ENCODE results near the gene RAPGEF5.

DNA sequence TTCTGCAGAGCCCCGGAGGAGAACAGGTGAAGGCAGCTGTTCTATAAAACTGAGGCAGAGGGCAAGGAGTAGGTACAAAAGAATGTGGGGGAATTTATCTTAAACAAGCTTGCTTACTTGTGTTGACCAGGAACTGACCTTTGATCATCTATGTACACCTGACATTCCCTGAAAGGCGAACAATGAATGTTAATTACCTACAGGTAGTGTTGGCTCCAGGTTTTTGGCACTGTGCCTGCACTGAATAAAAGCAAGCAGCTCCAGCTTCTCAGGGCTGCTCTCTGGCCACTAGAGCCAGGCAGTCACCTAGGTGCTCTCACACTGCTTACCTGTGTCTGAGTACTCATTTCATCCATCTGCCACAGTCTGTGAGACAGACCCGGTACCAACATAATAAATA is 87.0 kb downstream of the RAPGEF5 start:
- TF ChIP-seq TCF7L2 (IDR thresholded peaks at IDR 0.05; ENCODE audit: borderline replicate concordance, extremely low read depth, insufficient read depth, insufficient read length): no peak
- no peak for TF ChIP-seq CTCF (IDR thresholded peaks at IDR 0.05 in 2 of 3, conservative IDR thresholded peaks at IDR 0.05 in 1 of 3; ENCODE audit: borderline replicate concordance in 1 of 3, insufficient read depth in 1 of 3, low read depth in 2 of 3, low read length in 2 of 3)
- no peak for TF ChIP-seq POLR2A (IDR thresholded peaks at IDR 0.05; ENCODE audit: borderline replicate concordance, extremely low read depth, insufficient read depth, insufficient read length)
- TF ChIP-seq YY1 (IDR thresholded peaks at IDR 0.05; ENCODE audit: extremely low read depth, insufficient replicate concordance, low read depth, low read length): no peak
- no peak for TF ChIP-seq ELF1 (IDR thresholded peaks at IDR 0.05; ENCODE audit: borderline replicate concordance, low read depth)
- no peak for TF ChIP-seq JUND (IDR thresholded peaks at IDR 0.05)
- TF ChIP-seq POLR2AphosphoS5 (IDR thresholded peaks at IDR 0.05; ENCODE audit: low read depth, low read length): no peak
